Measurements from ENCODE around the gene PI4KB.

Gene PI4KB

GRCh38 chr1:151346082-151346768, 19.0 kb upstream of the PI4KB start:
- DNase-seq (ENCODE audit: low read depth), result peak; percentile 9

- DNase-seq (ENCODE audit: low read depth), result no peak
These were observed 17.1 kb upstream of the PI4KB start for GRCh38 chr1:151344291-151344690.

- DNase-seq (ENCODE audit: low read depth), result no peak
These were observed 16.4 kb upstream of the PI4KB start for GRCh38 chr1:151343587-151343986.

- DNase-seq (ENCODE audit: low read depth), result no peak
These were observed 15.4 kb upstream of the PI4KB start for GRCh38 chr1:151342569-151342968.

- no peak for DNase-seq (ENCODE audit: low read depth)
These were observed 14.8 kb upstream of the PI4KB start for GRCh38 chr1:151342021-151342420.

- peak; percentile 83 for DNase-seq (ENCODE audit: low read depth)
These were observed 13.9 kb upstream of the PI4KB start for GRCh38 chr1:151340870-151341754.

GRCh38 chr1:151336556-151336955, 9.3 kb upstream of the PI4KB start:
- DNase-seq (ENCODE audit: low read depth), result no peak

- no peak for DNase-seq (ENCODE audit: low read depth)
These were observed 7.6 kb upstream of the PI4KB start for GRCh38 chr1:151334822-151335221.

GRCh38 chr1:151327903-151328674, 873 bp upstream of the PI4KB start:
- no peak for DNase-seq (ENCODE audit: low read depth)

GRCh38 chr1:151326619-151327222, 495 bp downstream of the PI4KB start:
- peak; percentile 55 for DNase-seq (ENCODE audit: low read depth)

- DNase-seq (ENCODE audit: low read depth), result peak; percentile 67
These were observed 1.4 kb downstream of the PI4KB start for GRCh38 chr1:151325646-151326429.

GRCh38 chr1:151325231-151325630, 2.0 kb downstream of the PI4KB start:
- DNase-seq (ENCODE audit: low read depth), result peak; percentile 37

- no peak for DNase-seq (ENCODE audit: low read depth)
These were observed 2.8 kb downstream of the PI4KB start for GRCh38 chr1:151324390-151324930.

- DNase-seq (ENCODE audit: low read depth), result peak; percentile 50
These were observed 8.2 kb downstream of the PI4KB start for GRCh38 chr1:151318975-151319374.

- no peak for DNase-seq (ENCODE audit: low read depth)
These were observed 11.5 kb downstream of the PI4KB start for GRCh38 chr1:151315565-151316235.

GRCh38 chr1:151314137-151314875, 12.9 kb downstream of the PI4KB start:
- peak; percentile 71 for DNase-seq (ENCODE audit: low read depth)

GRCh38 chr1:151313501-151313900, 13.7 kb downstream of the PI4KB start:
- DNase-seq (ENCODE audit: low read depth), result no peak

GRCh38 chr1:151312826-151313225, 14.4 kb downstream of the PI4KB start:
- no peak for DNase-seq (ENCODE audit: low read depth)

- peak; percentile 39 for DNase-seq (ENCODE audit: low read depth)
These were observed 14.8 kb downstream of the PI4KB start for GRCh38 chr1:151312411-151312810.
